K562 (cell line): Measurements from ENCODE around the gene VWA8. TPM values are rescaled to one million over a fixed set of nuclear protein-coding genes. Genes with fewer than 3 reads are reported as not detected.

Experiments
- ATAC-seq: fragments of 200-7000 bp; cut with Tn5 transposase; 3 replicates; pipeline ENCODE4 v1.9.1; 2020; ENCODE audit warnings: moderate library complexity
- BruUV-seq: library from RNA; stranded (reverse); fragments of 400-500 nt; replicated peaks from 2 replicates; lab custom pipeline; 2021; lab: Mats Ljungman, UMichigan
- CTCF ChIA-PET: fragments of 300-600 bp; formaldehyde crosslinking; extraction: SDS; loops from one replicate; lab custom pipeline; 2021; ENCODE audit warnings: low intra/inter-chr PET ratio; lab: Yijun Ruan, JAX
- POLR2A ChIA-PET: fragments of 300-600, 350-650 bp; sonication (Branson Sonifier 250); formaldehyde crosslinking; extraction: SDS; loops from one replicate; lab custom pipeline; 2021; ENCODE audit warnings: antibody characterized with exemption, inconsistent platforms; lab: Yijun Ruan, JAX
- DNase-seq, 4 experiments: peaks; one replicate each; pipeline versions ENCODE4 v3.0.0 to v3.0.0-alpha.2; 2011 to 2018; ENCODE audit warnings: low spot score in 3 of 4, mixed read lengths in 3 of 4; ENCODE audit errors: extremely low read depth in 1 of 4
- FAIRE-seq: peaks from 2 replicates; lab custom pipeline; 2011; peaks lifted over from hg19 to GRCh38; lab: Jason Lieb, UNC
- H2AFZ ChIP-seq: 2 replicates; pipeline ENCODE4 v1.6.0; 2011; ENCODE audit warnings: low read depth, low read length, control low read depth, inconsistent platforms
- H3K27ac ChIP-seq: fragments of 200-600 bp; 3 replicates; pipeline ENCODE4 v1.8.0; 2011; ENCODE audit warnings: low read depth, mild to moderate bottlenecking, control low read depth, inconsistent platforms, low read length, moderate library complexity, mixed read lengths; ENCODE audit errors: extremely low read depth
- H3K27me3 ChIP-seq, 2 experiments: fragments of 300-600 bp in 1 of 2; 2 replicates in 1 of 2; 3 replicates in 1 of 2; pipeline versions ENCODE4 v1.6.0 to v1.8.0; 2011; ENCODE audit warnings: inconsistent platforms in 2 of 2, low read length in 2 of 2, mild to moderate bottlenecking in 1 of 2, mixed read lengths in 1 of 2, moderate library complexity in 1 of 2; ENCODE audit not compliant: control insufficient read depth in 2 of 2, insufficient read depth in 2 of 2
- H3K36me3 ChIP-seq: fragments of 300-600 bp; 3 replicates; pipeline ENCODE4 v1.8.0; 2011; ENCODE audit warnings: mild to moderate bottlenecking, low read length, inconsistent platforms; ENCODE audit not compliant: control insufficient read depth, insufficient read depth
- H3K4me1 ChIP-seq, 2 experiments: fragments of 200-600 bp in 1 of 2; replicated peaks in 1 of 2; 2 replicates in 1 of 2; 3 replicates in 1 of 2; pipeline versions ENCODE4 v1.5.1 to v1.8.0; 2011; ENCODE audit warnings: inconsistent platforms in 2 of 2, low read length in 2 of 2, mild to moderate bottlenecking in 1 of 2, mixed read lengths in 1 of 2, moderate library complexity in 1 of 2; ENCODE audit not compliant: control insufficient read depth in 2 of 2, insufficient read depth in 2 of 2
- H3K4me2 ChIP-seq: 2 replicates; pipeline ENCODE4 v1.6.1; 2011; ENCODE audit warnings: low read length, control low read depth, inconsistent platforms, mixed read lengths; ENCODE audit not compliant: insufficient read depth
- H3K4me3 ChIP-seq: fragments of 200-600 bp; sonication (generic), shearing (Covaris generic); 2 replicates; pipeline ENCODE4 v1.5.1; 2016; ENCODE audit warnings: control low read depth, inconsistent platforms
- H3K79me2 ChIP-seq: fragments of 200-600 bp; 3 replicates; pipeline ENCODE4 v1.8.0; 2011; ENCODE audit warnings: low read length, inconsistent platforms; ENCODE audit not compliant: control insufficient read depth, insufficient read depth
- H3K9ac ChIP-seq, 2 experiments: 2 replicates each; pipeline versions ENCODE4 v1.6.0 to v1.6.1; 2011; ENCODE audit warnings: low read depth in 2 of 2, low read length in 2 of 2, control low read depth in 1 of 2, inconsistent platforms in 1 of 2, mild to moderate bottlenecking in 1 of 2, mixed read lengths in 1 of 2; ENCODE audit not compliant: insufficient read depth in 1 of 2
- H3K9me1 ChIP-seq: one replicate; pipeline ENCODE4 v1.6.0; 2011; ENCODE audit warnings: inconsistent platforms, mild to moderate bottlenecking, low read length, moderate library complexity; ENCODE audit not compliant: control insufficient read depth, insufficient read depth
- H3K9me3 ChIP-seq: replicated peaks from 2 replicates; pipeline ENCODE4 v1.5.1; 2011; ENCODE audit warnings: low read depth, low read length, inconsistent platforms; ENCODE audit not compliant: control insufficient read depth, insufficient read depth
- H4K20me1 ChIP-seq: replicated peaks from 2 replicates; pipeline ENCODE4 v1.6.1; 2011; ENCODE audit warnings: low read length, inconsistent platforms, mixed read lengths; ENCODE audit not compliant: control insufficient read depth, insufficient read depth
- BCL6 ChIP-seq: fragments of 250-450 bp; sonication (Bioruptor Pico); IDR thresholded peaks from 2 replicates; pipeline ENCODE4 v1.4.0; 2020
- BCLAF1 ChIP-seq, 2 experiments: fragments of 450-650 bp in 1 of 2; IDR thresholded peaks; 2 replicates each; pipeline ENCODE4 v1.6.1; 2011 to 2017; ENCODE audit warnings: low read depth in 2 of 2, antibody characterized with exemption in 1 of 2, borderline replicate concordance in 1 of 2, low read length in 1 of 2, mild to moderate bottlenecking in 1 of 2, mixed read lengths in 1 of 2; ENCODE audit not compliant: control insufficient read depth in 1 of 2
- KHSRP ChIP-seq: fragments of 450-650 bp; IDR thresholded peaks from 2 replicates; pipeline ENCODE4 v1.6.1; 2017
- MTA3 ChIP-seq: fragments of 450-650 bp; formaldehyde crosslinking; IDR thresholded peaks from 2 replicates; pipeline ENCODE4 v1.6.1; 2017; ENCODE audit warnings: mild to moderate bottlenecking, borderline replicate concordance
- POLR2AphosphoS2 ChIP-seq: IDR thresholded peaks from 2 replicates; pipeline ENCODE4 v1.6.1; 2012; ENCODE audit warnings: low read length, improper control_type of control experiment
- PPARD ChIP-seq: fragments of 250-450 bp; sonication (Bioruptor Pico); IDR thresholded peaks from 2 replicates; pipeline ENCODE4 v1.8.0; 2022; ENCODE audit warnings: inconsistent platforms, mild to moderate bottlenecking, moderate library complexity
- PTRF ChIP-seq: fragments of 450-650 bp; IDR thresholded peaks from 2 replicates; pipeline ENCODE4 v1.6.1; 2016; ENCODE audit warnings: mild to moderate bottlenecking, missing genetic modification characterization, missing compliant biosample characterization
- SMC3 ChIP-seq: conservative IDR thresholded peaks from 2 replicates; pipeline ENCODE4 v1.6.1; 2011; ENCODE audit warnings: low read depth, low read length, improper control_type of control experiment; ENCODE audit not compliant: insufficient read depth
- TSC22D4 ChIP-seq: fragments of 450-650 bp; IDR thresholded peaks from 2 replicates; pipeline ENCODE4 v1.6.1; 2016; ENCODE audit warnings: missing genetic modification characterization, missing biosample characterization, control low read depth
- ZBTB1 ChIP-seq: sonication (generic); formaldehyde crosslinking; IDR thresholded peaks from 2 replicates; pipeline ENCODE4 v1.8.1; 2023; ENCODE audit warnings: missing genetic modification reagents, low read depth, mild to moderate bottlenecking, borderline replicate concordance
- ZC3H8 ChIP-seq: fragments of 450-650 bp; IDR thresholded peaks from 2 replicates; pipeline ENCODE4 v1.6.1; 2017
- ZHX1 ChIP-seq: fragments of 150-350 bp; conservative IDR thresholded peaks from 2 replicates; pipeline ENCODE4 v1.6.1; 2014; ENCODE audit warnings: low read length
- ZNF668 ChIP-seq: fragments of 250-450 bp; sonication (Bioruptor Pico); IDR thresholded peaks from 2 replicates; pipeline ENCODE4 v1.8.0; 2022; ENCODE audit warnings: mild to moderate bottlenecking, inconsistent platforms
- WGBS: fragments of 100-300 bp; shearing (Covaris generic); methylation state at CpG from one replicate; pipeline ENCODE4 v1.1.6; 2016; ENCODE audit warnings: low coverage, mixed read lengths; ENCODE audit not compliant: insufficient coverage; ENCODE audit errors: missing lambda C conversion rate; 5-methylcytosine and 5-hydroxymethylcytosine counted together
- in situ Hi-C: fragments of 300-500 bp; cut with MboI; formaldehyde crosslinking; loops from 4 replicates; pipeline ENCODE4 v1.15.0; 2018; ENCODE audit warnings: inconsistent platforms, mixed read lengths
- intact Hi-C: fragments of 100-400 bp; cut with micrococcal nuclease; formaldehyde crosslinking; loops from 2 replicates; pipeline ENCODE4 v1.14.2; 2022
- polyA plus RNA-seq, 8 experiments: library from polyadenylated mRNA; depleted of rRNA in 4 of 8; stranded (reverse) in 5 of 8; unstranded in 3 of 8; fragments of >200 nt; fragmentation: Nextera tagmentation in 2 of 8; fragmentation: Illumina TruSeq in 1 of 8; extraction: Ambion mirVana in 2 of 8; extraction: Trizol in 1 of 8; gene quantifications; 2 replicates each; pipeline versions ENCODE4 v1.2.1 to v1.2.3, GENCODE V29; 2011 to 2014; ENCODE audit warnings: inconsistent platforms in 1 of 8, missing spikeins in 1 of 8
- total RNA-seq, 7 experiments: library from RNA; depleted of rRNA in 6 of 7; stranded (reverse); fragments of >200 nt in 6 of 7; fragmentation: Illumina TruSeq in 2 of 7; extraction: Trizol in 2 of 7; gene quantifications; 2 replicates each; pipeline versions ENCODE4 v1.2.1 to v1.2.3, GENCODE V29; 2011 to 2021; ENCODE audit warnings: low replicate concordance in 1 of 7
- TF ChIP-seq, protein P1 (sequence below): IDR thresholded peaks from 2 replicates; pipeline ENCODE4 v1.6.1; 2011; ENCODE audit warnings: borderline replicate concordance, low read depth, mild to moderate bottlenecking, moderate library complexity, low read length; ENCODE audit not compliant: insufficient read depth, poor library complexity, severe bottlenecking
- TF ChIP-seq, protein P2 (sequence below): sonication (generic); formaldehyde crosslinking; IDR thresholded peaks from 2 replicates; pipeline ENCODE4 v1.8.1; 2023; ENCODE audit warnings: mild to moderate bottlenecking, missing genetic modification reagents, moderate library complexity

The VWA8 gene
- total and polyA plus RNA-seq, 9 of the 15 experiments (the other 6 are each of a cell fraction or from before 2014, with no cell fraction given) = 2.1 to 18.5 (median 13.3) TPM

DNA sequence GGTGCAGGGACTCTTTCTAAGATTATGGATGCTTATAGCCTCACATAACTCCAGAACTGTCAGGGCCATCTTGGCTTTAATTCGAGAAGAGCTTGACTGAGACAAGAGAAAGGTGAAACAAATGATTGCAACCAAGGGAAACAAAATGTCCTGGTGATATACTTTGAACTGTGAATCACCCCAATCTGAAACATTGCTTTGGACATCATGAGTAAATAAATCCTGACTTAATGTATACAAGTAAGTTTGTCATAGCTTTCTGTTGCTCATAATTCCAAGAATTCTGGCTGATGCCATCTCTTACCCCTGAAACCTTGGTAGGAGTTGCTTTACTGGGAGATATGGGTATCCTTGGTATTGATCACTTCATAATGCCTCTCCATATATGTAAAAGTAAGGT, 5.8 kb upstream of the VWA8 start:
- ChIA-PET POLR2A (no interaction called here), CTCF (no interaction called here)
- no peak for DNase-seq
- no peaks in the 10 kb centered on the region for H4K20me1 ChIP-seq
- no peaks in the 10 kb centered on the region for H3K36me3 ChIP-seq
- BruUV-seq = no TSS peak
- no peak overlapping the region for H3K9ac ChIP-seq
- H3K9me3 ChIP-seq = no peaks in the 10 kb centered on the region
- H2AFZ ChIP-seq = no peak overlapping the region
- intact Hi-C loops (no loop called here), in situ Hi-C loops (no loop called here)
- H3K27me3 ChIP-seq = no peaks in the 10 kb centered on the region
- H3K4me1 ChIP-seq = peaks cover 0 to 2% of the 10 kb centered on the region in 2 experiments; a peak in 1 of 5 replicates
- H3K79me2 ChIP-seq = no peaks in the 10 kb centered on the region
- H3K9me1 ChIP-seq = no peaks in the 10 kb centered on the region
- 0% methylated on average over 1 of the region's 1 CpG for WGBS
- no peak overlapping the region for H3K27ac ChIP-seq
- ATAC-seq = no peak
- no peak for FAIRE-seq
- no peak overlapping the region for H3K4me3 ChIP-seq
- no peak overlapping the region for H3K4me2 ChIP-seq
- no peak for TF ChIP-seq POLR2AphosphoS2
- no peak for TF ChIP-seq PTRF (tag)
- TF ChIP-seq, protein P1, sequence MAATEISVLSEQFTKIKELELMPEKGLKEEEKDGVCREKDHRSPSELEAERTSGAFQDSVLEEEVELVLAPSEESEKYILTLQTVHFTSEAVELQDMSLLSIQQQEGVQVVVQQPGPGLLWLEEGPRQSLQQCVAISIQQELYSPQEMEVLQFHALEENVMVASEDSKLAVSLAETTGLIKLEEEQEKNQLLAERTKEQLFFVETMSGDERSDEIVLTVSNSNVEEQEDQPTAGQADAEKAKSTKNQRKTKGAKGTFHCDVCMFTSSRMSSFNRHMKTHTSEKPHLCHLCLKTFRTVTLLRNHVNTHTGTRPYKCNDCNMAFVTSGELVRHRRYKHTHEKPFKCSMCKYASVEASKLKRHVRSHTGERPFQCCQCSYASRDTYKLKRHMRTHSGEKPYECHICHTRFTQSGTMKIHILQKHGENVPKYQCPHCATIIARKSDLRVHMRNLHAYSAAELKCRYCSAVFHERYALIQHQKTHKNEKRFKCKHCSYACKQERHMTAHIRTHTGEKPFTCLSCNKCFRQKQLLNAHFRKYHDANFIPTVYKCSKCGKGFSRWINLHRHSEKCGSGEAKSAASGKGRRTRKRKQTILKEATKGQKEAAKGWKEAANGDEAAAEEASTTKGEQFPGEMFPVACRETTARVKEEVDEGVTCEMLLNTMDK = no peak
- TF ChIP-seq BCLAF1 (IDR thresholded peaks at IDR 0.05; ENCODE audit: borderline replicate concordance in 1 of 2, control insufficient read depth in 1 of 2, low read depth in 2 of 2, low read length in 1 of 2) = no peak
- no peak for TF ChIP-seq PPARD (CRISPR knock-in tag)
- TF ChIP-seq ZC3H8 = no peak
- no peak for TF ChIP-seq MTA3
- no peak for TF ChIP-seq TSC22D4 (tag)
- TF ChIP-seq BCL6 (CRISPR knock-in tag) = no peak
- TF ChIP-seq SMC3 = no peak
- no peak for TF ChIP-seq ZHX1
- TF ChIP-seq KHSRP = no peak
- no peak for TF ChIP-seq ZBTB1 (CRISPR knock-in tag)
- no peak for TF ChIP-seq ZNF668 (CRISPR knock-in tag)
- TF ChIP-seq, protein P2, sequence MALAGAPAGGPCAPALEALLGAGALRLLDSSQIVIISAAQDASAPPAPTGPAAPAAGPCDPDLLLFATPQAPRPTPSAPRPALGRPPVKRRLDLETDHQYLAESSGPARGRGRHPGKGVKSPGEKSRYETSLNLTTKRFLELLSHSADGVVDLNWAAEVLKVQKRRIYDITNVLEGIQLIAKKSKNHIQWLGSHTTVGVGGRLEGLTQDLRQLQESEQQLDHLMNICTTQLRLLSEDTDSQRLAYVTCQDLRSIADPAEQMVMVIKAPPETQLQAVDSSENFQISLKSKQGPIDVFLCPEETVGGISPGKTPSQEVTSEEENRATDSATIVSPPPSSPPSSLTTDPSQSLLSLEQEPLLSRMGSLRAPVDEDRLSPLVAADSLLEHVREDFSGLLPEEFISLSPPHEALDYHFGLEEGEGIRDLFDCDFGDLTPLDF (CRISPR knock-in tag) = no peak
